HEK293 (cell line): ENCODE results near the gene CARD8.

Experiments
- CTCF ChIA-PET: fragments of 350-600 bp; formaldehyde crosslinking; extraction: SDS; loops from one replicate; lab custom pipeline; 2021; ENCODE audit warnings: antibody characterized with exemption; lab: Yijun Ruan, JAX
- POLR2A ChIA-PET: fragments of 300-600 bp; formaldehyde crosslinking; extraction: SDS; loops from one replicate; lab custom pipeline; 2020; ENCODE audit warnings: antibody characterized with exemption, inconsistent platforms; lab: Yijun Ruan, JAX
- H3K27ac ChIP-seq: fragments of 200-500 bp; sonication (Bioruptor generic); 2 replicates; pipeline ENCODE4 v1.5.1; 2014; ENCODE audit warnings: low read depth, low read length, control low read depth, inconsistent platforms; ENCODE audit errors: extremely low read depth
- H3K36me3 ChIP-seq, 2 experiments: fragments of 200-500 bp in 1 of 2; sonication (Bioruptor generic) in 1 of 2; 1 replicate in 1 of 2; 2 replicates in 1 of 2; pipeline ENCODE4 v1.5.1; 2014 to 2017; ENCODE audit warnings: inconsistent platforms in 2 of 2, low read length in 2 of 2; ENCODE audit not compliant: control insufficient read depth in 2 of 2, insufficient read depth in 1 of 2
- H3K4me1 ChIP-seq: fragments of 200-500 bp; sonication (Bioruptor generic); 2 replicates; pipeline ENCODE4 v1.5.1; 2014; ENCODE audit warnings: mild to moderate bottlenecking, low read length, inconsistent platforms; ENCODE audit not compliant: control insufficient read depth, insufficient read depth
- H3K4me3 ChIP-seq: 2 replicates; pipeline ENCODE4 v1.5.1; 2011; ENCODE audit warnings: low read depth, mild to moderate bottlenecking, control low read depth, low read length, moderate library complexity
- H3K9me3 ChIP-seq: fragments of 200-500 bp; sonication (Bioruptor generic); 2 replicates; pipeline ENCODE4 v1.5.1; 2014; ENCODE audit warnings: low read depth, low read length, inconsistent platforms; ENCODE audit not compliant: control insufficient read depth, insufficient read depth
- EGR2 ChIP-seq: fragments of 450-650 bp; formaldehyde crosslinking; IDR thresholded peaks from 2 replicates; pipeline ENCODE4 v1.5.1; 2016; ENCODE audit warnings: low read depth, missing biosample characterization, missing genetic modification characterization
- KLF8 ChIP-seq: fragments of 450-650 bp; formaldehyde crosslinking; IDR thresholded peaks from 2 replicates; pipeline ENCODE4 v1.5.1; 2016; ENCODE audit warnings: missing biosample characterization, missing genetic modification characterization
- MEIS1 ChIP-seq: sonication (generic); formaldehyde crosslinking; IDR thresholded peaks from 2 replicates; pipeline ENCODE4 v1.8.1; 2022; ENCODE audit warnings: missing genetic modification reagents, mild to moderate bottlenecking, borderline replicate concordance
- SALL2 ChIP-seq: fragments of 450-650 bp; formaldehyde crosslinking; IDR thresholded peaks from 2 replicates; pipeline ENCODE4 v1.5.0; 2017; ENCODE audit warnings: missing biosample characterization, mild to moderate bottlenecking, missing genetic modification characterization, borderline replicate concordance
- SP7 ChIP-seq: fragments of 450-650 bp; formaldehyde crosslinking; IDR thresholded peaks from 2 replicates; pipeline ENCODE4 v1.5.1; 2016; ENCODE audit warnings: missing biosample characterization, missing genetic modification characterization
- TCF7L2 ChIP-seq: IDR thresholded peaks from 2 replicates; pipeline ENCODE4 v1.6.1; 2011; ENCODE audit warnings: low read depth, mild to moderate bottlenecking, inconsistent platforms, low read length, moderate library complexity, borderline replicate concordance
- ZNF112 ChIP-seq: fragments of 450-650 bp; formaldehyde crosslinking; IDR thresholded peaks from 2 replicates; pipeline ENCODE4 v1.5.0; 2017; ENCODE audit warnings: missing biosample characterization, missing genetic modification characterization
- ZNF114 ChIP-seq: fragments of 450-650 bp; formaldehyde crosslinking; IDR thresholded peaks from 2 replicates; pipeline ENCODE4 v1.5.0; 2017; ENCODE audit warnings: missing biosample characterization, missing genetic modification characterization
- ZNF16 ChIP-seq: fragments of 450-650 bp; formaldehyde crosslinking; IDR thresholded peaks from 2 replicates; pipeline ENCODE4 v1.5.1; 2016; ENCODE audit warnings: low read depth, missing biosample characterization, missing genetic modification characterization
- ZNF175 ChIP-seq: fragments of 450-650 bp; formaldehyde crosslinking; IDR thresholded peaks from 2 replicates; pipeline ENCODE4 v1.5.1; 2016; ENCODE audit warnings: missing biosample characterization, missing genetic modification characterization
- ZNF19 ChIP-seq: fragments of 450-650 bp; formaldehyde crosslinking; IDR thresholded peaks from 2 replicates; pipeline ENCODE4; 2016; ENCODE audit warnings: missing biosample characterization, missing genetic modification characterization, low read depth
- ZNF626 ChIP-seq: fragments of 450-650 bp; sonication (Bioruptor Pico); formaldehyde crosslinking; IDR thresholded peaks from 2 replicates; pipeline ENCODE4 v1.5.1; 2018; ENCODE audit warnings: missing biosample characterization, missing genetic modification characterization, inconsistent platforms
- ZNF677 ChIP-seq: fragments of 450-650 bp; IDR thresholded peaks from 2 replicates; pipeline ENCODE4 v1.5.0; 2018; ENCODE audit warnings: missing biosample characterization, mild to moderate bottlenecking, missing genetic modification characterization, moderate library complexity
- ZNF701 ChIP-seq: fragments of 450-650 bp; formaldehyde crosslinking; IDR thresholded peaks from 2 replicates; pipeline ENCODE4 v1.5.1; 2016; ENCODE audit warnings: missing biosample characterization, missing genetic modification characterization
- ZNF76 ChIP-seq: fragments of 450-650 bp; formaldehyde crosslinking; IDR thresholded peaks from 2 replicates; pipeline ENCODE4; 2016; ENCODE audit warnings: low read depth, missing biosample characterization, missing genetic modification characterization, borderline replicate concordance
- ZNF768 ChIP-seq: fragments of 450-650 bp; formaldehyde crosslinking; IDR thresholded peaks from 2 replicates; pipeline ENCODE4 v1.5.1; 2018; ENCODE audit warnings: missing biosample characterization, mild to moderate bottlenecking, missing genetic modification characterization
- ZNF792 ChIP-seq: fragments of 450-650 bp; formaldehyde crosslinking; IDR thresholded peaks from 2 replicates; pipeline ENCODE4 v1.5.1; 2016; ENCODE audit warnings: missing biosample characterization, missing genetic modification characterization
- ZSCAN16 ChIP-seq: fragments of 450-650 bp; formaldehyde crosslinking; IDR thresholded peaks from 2 replicates; pipeline ENCODE4 v1.5.1; 2016; ENCODE audit warnings: missing biosample characterization, missing genetic modification characterization
- ZXDB ChIP-seq: fragments of 450-650 bp; formaldehyde crosslinking; IDR thresholded peaks from 2 replicates; pipeline ENCODE4 v1.5.1; 2016; ENCODE audit warnings: missing biosample characterization, missing genetic modification characterization
- TF ChIP-seq, protein P1 (sequence below): fragments of 450-650 bp; formaldehyde crosslinking; IDR thresholded peaks from 2 replicates; pipeline ENCODE4 v1.5.1; 2016; ENCODE audit warnings: missing biosample characterization, missing genetic modification characterization, borderline replicate concordance
- TF ChIP-seq, protein P2 (sequence below): fragments of 450-650 bp; formaldehyde crosslinking; IDR thresholded peaks from 2 replicates; pipeline ENCODE4 v1.5.1; 2016; ENCODE audit warnings: missing biosample characterization, missing genetic modification characterization
- TF ChIP-seq, protein P3 (sequence below): fragments of 450-650 bp; formaldehyde crosslinking; IDR thresholded peaks from 2 replicates; pipeline ENCODE4 v1.5.1; 2016; ENCODE audit warnings: missing biosample characterization, missing genetic modification characterization

CARD8 gene

DNA sequence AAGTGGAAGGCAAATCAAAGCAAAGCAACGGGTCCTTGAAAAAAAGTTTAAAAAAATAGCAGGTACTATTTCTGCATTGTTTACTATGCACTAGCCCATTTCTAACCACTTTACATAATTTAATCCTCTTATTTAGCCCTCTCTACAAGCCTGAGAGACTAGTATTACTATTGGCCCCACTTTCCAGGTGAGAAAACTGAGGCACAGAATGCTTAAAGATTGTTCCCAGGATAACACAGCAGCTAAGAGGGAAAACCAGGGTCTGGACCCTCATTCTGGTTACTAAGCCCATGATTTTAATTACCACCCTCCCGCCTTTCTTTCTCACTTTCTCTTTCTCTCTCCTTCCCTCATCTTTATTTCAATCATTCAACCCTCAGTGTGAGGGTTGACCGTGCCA lies 79.5 kb downstream of the CARD8 start:
- H3K27ac ChIP-seq = no peak overlapping the region
- ChIA-PET CTCF (interaction anchor here (0.7 kb wide), 1 partner anchor 85 kb away, joined by 6 read pairs; no protein-coding TSS in a partner anchor), POLR2A (no interaction called here)
- peaks cover 42 to 52% of the 10 kb centered on the region in 2 experiments for H3K36me3 ChIP-seq
- no peak overlapping the region for H3K4me3 ChIP-seq
- no peaks in the 10 kb centered on the region for H3K4me1 ChIP-seq
- no peaks in the 10 kb centered on the region for H3K9me3 ChIP-seq
- no peak for TF ChIP-seq ZNF768 (tag by site-specific recombination)
- TF ChIP-seq SALL2 = no peak
- TF ChIP-seq, protein P1, sequence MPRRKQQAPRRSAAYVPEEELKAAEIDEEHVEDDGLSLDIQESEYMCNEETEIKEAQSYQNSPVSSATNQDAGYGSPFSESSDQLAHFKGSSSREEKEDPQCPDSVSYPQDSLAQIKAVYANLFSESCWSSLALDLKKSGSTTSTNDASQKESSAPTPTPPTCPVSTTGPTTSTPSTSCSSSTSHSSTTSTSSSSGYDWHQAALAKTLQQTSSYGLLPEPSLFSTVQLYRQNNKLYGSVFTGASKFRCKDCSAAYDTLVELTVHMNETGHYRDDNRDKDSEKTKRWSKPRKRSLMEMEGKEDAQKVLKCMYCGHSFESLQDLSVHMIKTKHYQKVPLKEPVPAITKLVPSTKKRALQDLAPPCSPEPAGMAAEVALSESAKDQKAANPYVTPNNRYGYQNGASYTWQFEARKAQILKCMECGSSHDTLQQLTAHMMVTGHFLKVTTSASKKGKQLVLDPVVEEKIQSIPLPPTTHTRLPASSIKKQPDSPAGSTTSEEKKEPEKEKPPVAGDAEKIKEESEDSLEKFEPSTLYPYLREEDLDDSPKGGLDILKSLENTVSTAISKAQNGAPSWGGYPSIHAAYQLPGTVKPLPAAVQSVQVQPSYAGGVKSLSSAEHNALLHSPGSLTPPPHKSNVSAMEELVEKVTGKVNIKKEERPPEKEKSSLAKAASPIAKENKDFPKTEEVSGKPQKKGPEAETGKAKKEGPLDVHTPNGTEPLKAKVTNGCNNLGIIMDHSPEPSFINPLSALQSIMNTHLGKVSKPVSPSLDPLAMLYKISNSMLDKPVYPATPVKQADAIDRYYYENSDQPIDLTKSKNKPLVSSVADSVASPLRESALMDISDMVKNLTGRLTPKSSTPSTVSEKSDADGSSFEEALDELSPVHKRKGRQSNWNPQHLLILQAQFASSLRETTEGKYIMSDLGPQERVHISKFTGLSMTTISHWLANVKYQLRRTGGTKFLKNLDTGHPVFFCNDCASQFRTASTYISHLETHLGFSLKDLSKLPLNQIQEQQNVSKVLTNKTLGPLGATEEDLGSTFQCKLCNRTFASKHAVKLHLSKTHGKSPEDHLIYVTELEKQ = no peak
- TF ChIP-seq ZNF792 (tag by site-specific recombination) = no peak
- no peak for TF ChIP-seq SP7 (tag by site-specific recombination)
- no peak for TF ChIP-seq ZNF114 (tag by site-specific recombination)
- no peak for TF ChIP-seq ZNF19
- TF ChIP-seq, protein P2, sequence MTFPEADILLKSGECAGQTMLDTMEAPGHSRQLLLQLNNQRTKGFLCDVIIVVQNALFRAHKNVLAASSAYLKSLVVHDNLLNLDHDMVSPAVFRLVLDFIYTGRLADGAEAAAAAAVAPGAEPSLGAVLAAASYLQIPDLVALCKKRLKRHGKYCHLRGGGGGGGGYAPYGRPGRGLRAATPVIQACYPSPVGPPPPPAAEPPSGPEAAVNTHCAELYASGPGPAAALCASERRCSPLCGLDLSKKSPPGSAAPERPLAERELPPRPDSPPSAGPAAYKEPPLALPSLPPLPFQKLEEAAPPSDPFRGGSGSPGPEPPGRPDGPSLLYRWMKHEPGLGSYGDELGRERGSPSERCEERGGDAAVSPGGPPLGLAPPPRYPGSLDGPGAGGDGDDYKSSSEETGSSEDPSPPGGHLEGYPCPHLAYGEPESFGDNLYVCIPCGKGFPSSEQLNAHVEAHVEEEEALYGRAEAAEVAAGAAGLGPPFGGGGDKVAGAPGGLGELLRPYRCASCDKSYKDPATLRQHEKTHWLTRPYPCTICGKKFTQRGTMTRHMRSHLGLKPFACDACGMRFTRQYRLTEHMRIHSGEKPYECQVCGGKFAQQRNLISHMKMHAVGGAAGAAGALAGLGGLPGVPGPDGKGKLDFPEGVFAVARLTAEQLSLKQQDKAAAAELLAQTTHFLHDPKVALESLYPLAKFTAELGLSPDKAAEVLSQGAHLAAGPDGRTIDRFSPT (tag by site-specific recombination) = no peak
- TF ChIP-seq ZXDB = no peak
- no peak for TF ChIP-seq ZNF76 (tag by site-specific recombination)
- TF ChIP-seq ZNF701 (tag by site-specific recombination) = no peak
- TF ChIP-seq, protein P3, sequence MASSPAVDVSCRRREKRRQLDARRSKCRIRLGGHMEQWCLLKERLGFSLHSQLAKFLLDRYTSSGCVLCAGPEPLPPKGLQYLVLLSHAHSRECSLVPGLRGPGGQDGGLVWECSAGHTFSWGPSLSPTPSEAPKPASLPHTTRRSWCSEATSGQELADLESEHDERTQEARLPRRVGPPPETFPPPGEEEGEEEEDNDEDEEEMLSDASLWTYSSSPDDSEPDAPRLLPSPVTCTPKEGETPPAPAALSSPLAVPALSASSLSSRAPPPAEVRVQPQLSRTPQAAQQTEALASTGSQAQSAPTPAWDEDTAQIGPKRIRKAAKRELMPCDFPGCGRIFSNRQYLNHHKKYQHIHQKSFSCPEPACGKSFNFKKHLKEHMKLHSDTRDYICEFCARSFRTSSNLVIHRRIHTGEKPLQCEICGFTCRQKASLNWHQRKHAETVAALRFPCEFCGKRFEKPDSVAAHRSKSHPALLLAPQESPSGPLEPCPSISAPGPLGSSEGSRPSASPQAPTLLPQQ (tag by site-specific recombination) = no peak
- TF ChIP-seq ZSCAN16 (tag by site-specific recombination) = no peak
- TF ChIP-seq MEIS1 (CRISPR knock-in tag) = no peak
- TF ChIP-seq KLF8 (tag by site-specific recombination) = no peak
- no peak for TF ChIP-seq ZNF16
- no peak for TF ChIP-seq ZNF112
- no peak for TF ChIP-seq TCF7L2
- no peak for TF ChIP-seq ZNF677 (tag by site-specific recombination)
- no peak for TF ChIP-seq ZNF626 (tag by site-specific recombination)

DNA sequence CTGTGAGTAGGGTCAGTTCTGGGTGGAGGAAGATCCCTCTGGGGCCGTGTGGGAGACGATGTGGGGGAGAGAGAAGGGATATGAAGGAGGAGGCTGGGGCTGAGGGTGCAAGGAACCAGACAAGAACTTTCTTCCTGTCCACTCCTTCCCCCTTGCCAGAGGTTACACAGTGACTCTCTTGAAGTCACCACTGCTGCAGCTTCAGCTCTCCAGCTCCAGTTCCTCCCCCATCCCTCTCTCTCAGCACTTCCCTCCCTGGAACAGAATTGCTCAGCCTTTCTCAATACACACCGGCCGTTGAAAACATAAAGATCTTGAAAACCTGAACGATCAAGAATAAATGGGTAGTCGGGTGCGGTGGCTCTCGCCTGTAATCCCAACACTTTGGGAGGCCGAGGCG lies 80.1 kb downstream of the CARD8 start:
- Histone ChIP-seq H3K36me3 (peaks cover 41 to 49% of the 10 kb centered on the region in 2 experiments), H3K9me3 (no peaks in the 10 kb centered on the region), H3K4me1 (peaks cover 3% of the 10 kb centered on the region; the same call in 1 of the 2 replicates), H3K4me3 (no peak overlapping the region), H3K27ac (no peak overlapping the region)
- peak; percentile 24; the same call in 1 of the 2 replicates for TF ChIP-seq EGR2 (tag by site-specific recombination)
- no peak for TF ChIP-seq ZNF175 (tag by site-specific recombination)
- ChIA-PET CTCF (interaction anchor here (0.6 to 0.7 kb wide), 2 partner anchors 18 to 86 kb away, joined by 4 to 6 read pairs; no protein-coding TSS in a partner anchor), POLR2A (interaction anchor here (2.3 kb wide), 1 partner anchor 28 kb away, joined by 6 read pairs; no protein-coding TSS in a partner anchor)
